ENCODE measurements around the gene MMP11. TPM values are rescaled to one million over a fixed set of nuclear protein-coding genes. Genes with fewer than 3 reads are reported as not detected.
A peak's percentile ranks its signal among the peaks of the same experiment; 100 is the strongest.

The MMP11 gene
- polyA plus RNA-seq, 1 donor from 2014 or later, result 6.6 TPM

GRCh38 chr22:23817146-23817545, 44.5 kb downstream of the MMP11 start:
- peaks cover 31 to 36% (median 36%) of the 10 kb centered on the region in 3 donors for H3K4me1 Mint-ChIP-seq
- peak overlapping the region in 1 of 4 donors; percentile 68 for H3K4me3 Mint-ChIP-seq
- no peaks in the 10 kb centered on the region for H3K9me3 Mint-ChIP-seq
- H3K27me3 Mint-ChIP-seq, result no peaks in the 10 kb centered on the region
- H3K36me3 Mint-ChIP-seq, result peaks cover 6% of the 10 kb centered on the region
- H3K27ac Mint-ChIP-seq, result no peak overlapping the region

GRCh38 chr22:23818541-23818940, 45.9 kb downstream of the MMP11 start:
- H3K4me1 Mint-ChIP-seq, result peaks cover 34 to 35% (median 34%) of the 10 kb centered on the region in 3 donors
- peak overlapping the region in 2 of 3 donors; percentile 73 to 88 for H3K27ac Mint-ChIP-seq
- no peaks in the 10 kb centered on the region for H3K27me3 Mint-ChIP-seq
- peaks cover 5% of the 10 kb centered on the region for H3K36me3 Mint-ChIP-seq
- peak overlapping the region in 2 of 4 donors; percentile 86 to 89 for H3K4me3 Mint-ChIP-seq
- H3K9me3 Mint-ChIP-seq, result no peaks in the 10 kb centered on the region

- Mint-ChIP-seq H3K9me3 (no peaks in the 10 kb centered on the region), H3K27me3 (no peaks in the 10 kb centered on the region), H3K4me1 (peaks cover 28 to 34% (median 31%) of the 10 kb centered on the region in 3 donors)
Observed at GRCh38 chr22:23820748-23821211, 48.1 kb downstream of the MMP11 start.

GRCh38 chr22:23822101-23822671, 49.5 kb downstream of the MMP11 start:
- H3K27me3 Mint-ChIP-seq, result no peaks in the 10 kb centered on the region
- H3K4me1 Mint-ChIP-seq, result peaks cover 24 to 31% (median 30%) of the 10 kb centered on the region in 3 donors
- peak overlapping the region in 1 of 3 donors; percentile 71 for H3K27ac Mint-ChIP-seq
- peaks cover 2% of the 10 kb centered on the region for H3K36me3 Mint-ChIP-seq
- H3K4me3 Mint-ChIP-seq, result no peak overlapping the region
- no peaks in the 10 kb centered on the region for H3K9me3 Mint-ChIP-seq

More at GRCh38 chr22:23820748-23821211, 48.1 kb downstream of the MMP11 start:
- H3K27ac Mint-ChIP-seq, result peak overlapping the region; percentile 23 to 81 (median 81)
- H3K4me3 Mint-ChIP-seq, result peak overlapping the region in 2 of 4 donors; percentile 63 to 87
- peaks cover 2% of the 10 kb centered on the region for H3K36me3 Mint-ChIP-seq

- Mint-ChIP-seq H3K4me3 (no peak overlapping the region), H3K36me3 (peaks cover 2% of the 10 kb centered on the region), H3K27ac (peak overlapping the region in 2 of 3 donors; percentile 35 to 50), H3K9me3 (no peaks in the 10 kb centered on the region), H3K27me3 (no peaks in the 10 kb centered on the region), H3K4me1 (peaks cover 20 to 29% (median 26%) of the 10 kb centered on the region in 3 donors)
Observed at GRCh38 chr22:23823331-23823791, 50.7 kb downstream of the MMP11 start.

GRCh38 chr22:23824476-23825245, 52.0 kb downstream of the MMP11 start:
- no peaks in the 10 kb centered on the region for H3K36me3 Mint-ChIP-seq
- no peaks in the 10 kb centered on the region for H3K9me3 Mint-ChIP-seq
- peak overlapping the region in 2 of 3 donors; percentile 23 to 35 for H3K27ac Mint-ChIP-seq
- H3K4me3 Mint-ChIP-seq, result no peak overlapping the region
- H3K27me3 Mint-ChIP-seq, result no peaks in the 10 kb centered on the region
- peaks cover 25 to 30% (median 28%) of the 10 kb centered on the region in 3 donors for H3K4me1 Mint-ChIP-seq

- H3K27ac Mint-ChIP-seq, result peak overlapping the region in 1 of 3 donors; percentile 23
- no peaks in the 10 kb centered on the region for H3K36me3 Mint-ChIP-seq
- H3K4me1 Mint-ChIP-seq, result peaks cover 26 to 31% (median 30%) of the 10 kb centered on the region in 3 donors
- no peaks in the 10 kb centered on the region for H3K27me3 Mint-ChIP-seq
- no peak overlapping the region for H3K4me3 Mint-ChIP-seq
- H3K9me3 Mint-ChIP-seq, result no peaks in the 10 kb centered on the region
Observed at GRCh38 chr22:23825246-23825905, 52.7 kb downstream of the MMP11 start.

- Mint-ChIP-seq H3K9me3 (no peaks in the 10 kb centered on the region), H3K4me3 (no peak overlapping the region), H3K4me1 (peaks cover 19 to 28% (median 24%) of the 10 kb centered on the region in 3 donors), H3K36me3 (no peaks in the 10 kb centered on the region), H3K27me3 (no peaks in the 10 kb centered on the region), H3K27ac (no peak overlapping the region)
Observed at GRCh38 chr22:23826510-23827350, 54.1 kb downstream of the MMP11 start.

- no peaks in the 10 kb centered on the region for H3K9me3 Mint-ChIP-seq
- H3K4me3 Mint-ChIP-seq, result no peak overlapping the region
- H3K27ac Mint-ChIP-seq, result peak overlapping the region in 1 of 3 donors; percentile 32
- no peaks in the 10 kb centered on the region for H3K27me3 Mint-ChIP-seq
- peaks cover 19 to 27% (median 24%) of the 10 kb centered on the region in 3 donors for H3K4me1 Mint-ChIP-seq
- H3K36me3 Mint-ChIP-seq, result no peaks in the 10 kb centered on the region
Observed at GRCh38 chr22:23827351-23827995, 54.8 kb downstream of the MMP11 start.

- Mint-ChIP-seq H3K4me1 (peaks cover 19 to 24% (median 21%) of the 10 kb centered on the region in 3 donors), H3K9me3 (no peaks in the 10 kb centered on the region), H3K27ac (peak overlapping the region in 1 of 3 donors; percentile 61), H3K27me3 (no peaks in the 10 kb centered on the region), H3K4me3 (peak overlapping the region in 2 of 4 donors; percentile 11 to 67), H3K36me3 (no peaks in the 10 kb centered on the region)
Observed at GRCh38 chr22:23828800-23829680, 56.4 kb downstream of the MMP11 start.

- H3K36me3 Mint-ChIP-seq, result no peaks in the 10 kb centered on the region
- H3K9me3 Mint-ChIP-seq, result no peaks in the 10 kb centered on the region
- no peaks in the 10 kb centered on the region for H3K27me3 Mint-ChIP-seq
- H3K4me1 Mint-ChIP-seq, result peaks cover 19 to 24% (median 21%) of the 10 kb centered on the region in 3 donors
- H3K4me3 Mint-ChIP-seq, result peak overlapping the region in 1 of 4 donors; percentile 43
- H3K27ac Mint-ChIP-seq, result peak overlapping the region in 2 of 3 donors; percentile 26 to 76
Observed at GRCh38 chr22:23829845-23830372, 57.3 kb downstream of the MMP11 start.

GRCh38 chr22:23831261-23831660, 58.6 kb downstream of the MMP11 start:
- Mint-ChIP-seq H3K36me3 (no peaks in the 10 kb centered on the region), H3K4me3 (no peak overlapping the region), H3K9me3 (no peaks in the 10 kb centered on the region), H3K4me1 (peaks cover 28 to 31% (median 30%) of the 10 kb centered on the region in 3 donors), H3K27me3 (no peaks in the 10 kb centered on the region), H3K27ac (peak overlapping the region in 1 of 3 donors; percentile 50)

GRCh38 chr22:23831781-23832180, 59.1 kb downstream of the MMP11 start:
- Mint-ChIP-seq H3K27me3 (no peaks in the 10 kb centered on the region), H3K9me3 (no peaks in the 10 kb centered on the region), H3K4me3 (no peak overlapping the region), H3K27ac (no peak overlapping the region), H3K36me3 (no peaks in the 10 kb centered on the region), H3K4me1 (peaks cover 31 to 36% (median 32%) of the 10 kb centered on the region in 3 donors)
